Stimulated activated CD8-positive, alpha-beta memory T cell treated with anti-CD3 and anti-CD28 coated beads, Interleukin-4, amount 100 ng/mL, for 4 hours (primary cell): Measurements from ENCODE around the gene PCSK5.

Experiments used
- DNase-seq, 2 donors: peaks; one replicate each; pipeline ENCODE4 v3.0.0-alpha.2; 2020; ENCODE audit warnings: low read depth in 2 of 2, low spot score in 1 of 2

The PCSK5 gene

GRCh38 chr9:76001459-76001858 is 111.0 kb downstream of the PCSK5 start:
- DNase-seq = no peak

GRCh38 chr9:76003041-76003440 is 112.6 kb downstream of the PCSK5 start:
- DNase-seq = no peak

DNA sequence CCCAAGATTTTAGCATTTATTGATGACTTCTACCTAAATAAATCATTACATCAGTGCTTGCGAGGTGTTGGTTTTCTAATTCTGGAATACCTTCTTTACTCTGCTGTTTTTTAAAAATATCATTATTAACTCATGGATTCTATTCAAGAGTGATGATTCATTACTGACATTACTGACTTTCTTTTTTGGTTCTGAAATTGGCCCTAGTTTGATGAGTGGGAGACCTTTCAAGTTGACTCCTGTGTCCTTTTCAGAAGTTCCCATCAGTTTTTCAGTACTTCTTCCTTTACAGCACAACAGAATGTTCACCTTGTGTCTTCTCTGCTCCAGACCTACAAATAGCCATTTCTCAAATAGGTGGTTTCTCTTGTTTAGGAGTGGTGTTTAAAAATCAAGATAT is 114.1 kb downstream of the PCSK5 start:
- DNase-seq = no peak

GRCh38 chr9:76007935-76008334 is 117.5 kb downstream of the PCSK5 start:
- DNase-seq = no peak

DNA sequence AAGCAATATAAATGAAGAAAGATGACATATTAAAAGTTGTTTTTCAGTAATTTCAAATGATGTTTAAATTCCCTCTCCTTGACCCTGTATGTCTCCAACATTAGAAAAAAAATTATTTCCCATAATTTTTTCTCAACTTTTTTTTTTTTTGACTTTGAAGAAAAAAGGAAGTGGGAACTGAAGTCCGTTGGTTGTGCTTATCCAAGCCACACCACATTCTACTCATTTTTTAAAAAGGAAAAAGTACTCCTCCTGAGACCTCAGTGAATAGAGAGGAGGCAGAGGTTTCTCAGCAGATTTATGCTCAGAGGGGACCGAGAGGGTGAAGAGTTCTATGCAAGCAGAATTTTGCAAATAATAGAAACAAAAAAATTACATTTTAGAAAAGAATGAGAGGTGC is 123.3 kb downstream of the PCSK5 start:
- no peak for DNase-seq

DNA sequence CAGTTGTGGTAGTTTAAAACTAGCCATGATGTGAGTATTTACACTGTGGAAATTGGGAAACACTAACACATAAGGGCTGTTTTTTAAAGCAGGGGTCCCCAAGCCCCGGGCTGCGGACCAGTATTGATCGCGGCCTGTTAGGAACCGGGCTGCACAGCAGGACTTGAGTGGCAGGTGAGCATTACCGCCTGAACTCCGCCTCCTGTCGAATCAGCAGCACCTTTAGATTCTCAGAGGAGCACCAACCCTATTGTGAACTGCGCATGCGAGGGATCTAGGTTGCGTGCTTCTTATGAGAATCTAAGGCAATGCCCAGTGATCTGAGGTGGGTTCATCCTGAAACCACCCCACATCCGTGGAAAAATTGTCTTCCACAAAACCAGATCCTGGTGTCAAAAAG is 127.8 kb downstream of the PCSK5 start:
- no peak for DNase-seq

GRCh38 chr9:76018761-76019160 is 128.3 kb downstream of the PCSK5 start:
- DNase-seq = no peak

DNA sequence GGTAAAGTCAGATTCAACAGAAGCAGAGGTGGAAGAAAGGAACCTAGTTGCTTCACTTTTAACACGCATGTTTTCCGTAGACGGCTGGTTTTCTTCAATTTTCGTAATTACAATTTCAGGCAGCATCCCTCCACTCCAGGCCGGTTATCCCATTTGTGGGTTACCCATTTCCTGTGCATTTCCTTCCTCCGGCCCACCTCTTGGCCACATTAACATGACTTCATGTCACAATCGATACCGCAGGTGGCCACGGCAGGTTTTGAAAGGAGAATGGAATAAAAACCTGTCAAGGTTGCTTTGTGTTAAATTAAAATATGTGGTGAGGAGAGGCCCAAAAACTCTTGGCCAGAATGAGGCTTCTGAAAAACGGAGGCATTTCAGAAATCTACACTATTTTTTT is 130.2 kb downstream of the PCSK5 start:
- no peak for DNase-seq

GRCh38 chr9:76022317-76022716 is 131.8 kb downstream of the PCSK5 start:
- no peak for DNase-seq

DNA sequence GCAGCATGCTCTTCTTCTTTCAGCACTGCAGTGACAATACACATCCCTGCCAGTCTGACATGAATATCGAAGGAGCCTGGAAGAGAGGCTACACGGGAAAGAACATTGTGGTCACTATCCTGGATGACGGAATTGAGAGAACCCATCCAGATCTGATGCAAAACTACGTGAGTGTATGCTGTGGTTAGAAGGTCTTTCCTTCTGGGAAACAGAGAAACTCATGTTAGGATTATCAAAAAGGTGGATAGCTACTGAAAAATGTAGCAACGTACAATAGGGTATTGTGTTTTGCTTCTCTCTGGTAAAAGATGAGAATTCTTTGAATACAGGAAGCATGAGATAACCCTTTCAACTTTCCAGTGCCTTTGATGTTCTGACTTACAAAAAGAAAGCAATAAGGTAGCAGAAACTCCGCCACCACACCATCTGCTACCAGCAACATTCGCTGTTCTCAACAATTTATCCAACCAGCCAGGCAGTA is 133.3 kb downstream of the PCSK5 start:
- DNase-seq = no peak

DNA sequence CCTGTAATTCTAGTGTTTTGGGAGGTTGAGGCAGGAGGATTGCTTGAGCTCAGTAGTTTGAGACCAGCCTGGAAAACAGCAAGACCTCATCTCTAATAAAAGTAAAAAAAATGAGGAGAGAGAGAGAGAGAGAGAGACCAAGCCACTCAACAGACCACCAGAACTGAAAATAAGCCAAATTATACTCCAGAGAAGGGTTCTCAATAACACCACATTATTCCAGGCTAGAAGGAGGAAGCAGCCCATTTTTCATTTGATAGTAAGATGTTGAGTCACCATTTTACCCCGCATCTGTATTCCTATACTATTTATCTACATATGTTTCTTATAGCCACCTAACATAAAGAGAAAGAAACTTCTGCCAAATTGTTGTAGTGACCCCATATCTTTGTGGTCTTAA is 134.8 kb downstream of the PCSK5 start:
- no peak for DNase-seq

DNA sequence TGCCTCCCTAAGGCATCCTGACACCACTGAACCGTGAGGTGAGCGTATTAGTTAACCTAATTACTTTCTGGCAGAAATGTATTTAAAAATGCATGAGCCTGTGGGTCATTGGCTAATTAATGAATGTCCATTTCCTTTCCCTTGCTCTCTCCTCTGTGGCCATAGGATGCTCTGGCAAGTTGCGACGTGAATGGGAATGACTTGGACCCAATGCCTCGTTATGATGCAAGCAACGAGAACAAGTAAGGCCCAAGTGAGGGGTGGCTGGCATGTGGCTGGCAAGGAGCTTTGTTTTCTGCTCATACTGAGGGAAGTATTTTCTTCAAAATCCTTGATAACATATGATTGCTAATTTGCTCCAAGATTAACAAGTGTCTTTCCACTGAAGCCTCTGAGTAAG is 136.3 kb downstream of the PCSK5 start:
- no peak for DNase-seq

GRCh38 chr9:76027416-76027815 is 136.9 kb downstream of the PCSK5 start:
- no peak for DNase-seq

- no peak for DNase-seq
These were observed 137.4 kb downstream of the PCSK5 start for GRCh38 chr9:76027861-76028260.

- no peak for DNase-seq
These were observed 141.7 kb downstream of the PCSK5 start for GRCh38 chr9:76032038-76032796.

GRCh38 chr9:76032797-76033373 is 142.4 kb downstream of the PCSK5 start:
- no peak for DNase-seq

GRCh38 chr9:76034049-76034448 is 143.6 kb downstream of the PCSK5 start:
- DNase-seq = no peak

GRCh38 chr9:76036762-76037161 is 146.3 kb downstream of the PCSK5 start:
- DNase-seq = no peak

DNA sequence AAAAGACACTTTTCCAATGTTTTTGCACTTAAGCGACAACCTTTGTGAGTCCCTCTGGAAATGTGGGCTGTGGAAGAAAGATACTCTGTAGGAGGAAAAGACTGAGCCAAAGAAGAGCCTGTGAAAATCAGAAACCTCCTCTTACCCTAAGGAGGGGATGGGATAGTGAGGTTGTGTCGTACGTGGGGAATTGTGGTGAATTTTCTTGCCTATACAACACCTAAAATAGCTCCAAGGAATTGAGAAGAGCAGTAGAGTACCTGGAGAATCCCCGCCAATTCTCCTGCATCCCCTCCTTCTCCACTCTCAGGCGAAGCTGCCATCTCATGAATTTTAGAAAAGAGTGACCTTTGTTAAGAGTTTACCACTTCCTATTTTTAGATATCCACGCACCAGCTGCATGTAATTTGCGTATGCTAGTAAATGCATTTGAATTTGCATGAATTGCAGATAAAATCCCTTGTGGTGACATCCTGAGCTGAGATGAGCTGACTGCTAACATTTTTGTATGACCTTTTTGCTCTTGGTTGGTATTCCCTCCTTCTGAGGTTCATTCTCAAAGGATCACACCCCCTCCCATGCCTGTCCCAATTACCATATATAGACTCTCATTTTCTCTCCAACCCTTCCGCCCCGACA is 147.2 kb downstream of the PCSK5 start:
- no peak for DNase-seq

DNA sequence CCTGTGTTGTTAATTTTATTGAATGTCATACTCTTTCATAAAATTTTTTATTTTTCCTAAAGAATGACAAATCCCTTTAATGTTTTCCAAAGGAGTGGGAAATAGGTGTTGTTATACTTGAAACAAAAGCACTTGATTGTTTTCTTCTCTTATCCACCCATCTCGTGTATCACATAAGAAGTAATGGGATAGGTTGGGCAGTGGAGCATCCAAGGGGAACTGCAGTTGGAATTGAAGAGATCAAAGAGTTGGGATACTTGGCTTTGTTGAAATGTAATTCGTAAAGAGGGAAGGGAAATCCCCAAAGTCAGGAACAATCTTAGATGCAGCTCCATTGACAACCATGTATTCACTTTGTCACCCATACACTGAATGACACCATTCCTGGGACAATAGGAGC is 148.0 kb downstream of the PCSK5 start:
- DNase-seq = no peak

GRCh38 chr9:76044266-76044819 is 153.9 kb downstream of the PCSK5 start:
- DNase-seq = no peak

GRCh38 chr9:76045221-76045620 is 154.7 kb downstream of the PCSK5 start:
- DNase-seq = no peak
